Breast epithelium (tissue), 4 donors: ENCODE measurements around the gene SLC1A7. TPM values are rescaled to one million over a fixed set of nuclear protein-coding genes. Genes with fewer than 3 reads are reported as not detected.
A peak's percentile ranks its signal among the peaks of the same experiment; 100 is the strongest.

Source experiments
- DNase-seq, 2 donors: peaks; one replicate each; pipeline ENCODE4 v3.0.0-alpha.2; 2019; ENCODE audit warnings: low spot score in 2 of 2
- H3K27ac ChIP-seq, 2 donors: fragments of 200-600 bp; sonication (generic) in 1 of 2; one replicate each; pipeline ENCODE4 v1.5.1; 2016 to 2019; ENCODE audit warnings: mild to moderate bottlenecking in 1 of 2
- H3K27me3 ChIP-seq, 2 donors: fragments of 200-600 bp; sonication (generic) in 1 of 2; one replicate each; pipeline versions ENCODE4 v1.5.1 to v1.6.0; 2017 to 2019; ENCODE audit warnings: control low read depth in 1 of 2, mild to moderate bottlenecking in 1 of 2
- H3K36me3 ChIP-seq: fragments of 200-600 bp; one replicate; pipeline ENCODE4 v1.5.1; 2019
- H3K4me1 ChIP-seq, 2 donors: fragments of 200-600 bp; sonication (generic); one replicate each; pipeline ENCODE4 v1.5.1; 2016 to 2019; ENCODE audit warnings: control low read depth in 1 of 2
- H3K4me3 ChIP-seq, 3 donors: fragments of 200-600 bp; sonication (generic); 1 replicate in 2 of 3; 2 replicates in 1 of 3; pipeline ENCODE4 v1.5.1; 2016 to 2019; ENCODE audit warnings: mild to moderate bottlenecking in 3 of 3, moderate library complexity in 2 of 3
- H3K9me3 ChIP-seq, 2 donors: fragments of 200-600 bp; sonication (generic) in 1 of 2; one replicate each; pipeline ENCODE4 v1.5.1; 2016 to 2019; ENCODE audit warnings: control low read depth in 1 of 2
- POLR2A ChIP-seq: fragments of 450-650 bp; IDR thresholded peaks from one replicate; pipeline ENCODE4 v1.6.1; 2016; ENCODE audit warnings: antibody characterized with exemption, mild to moderate bottlenecking, moderate library complexity
- POLR2AphosphoS5 ChIP-seq, 3 donors: sonication (generic); formaldehyde crosslinking; IDR thresholded peaks; one replicate each; pipeline ENCODE4 v1.6.1; 2017; ENCODE audit warnings: antibody characterized with exemption in 3 of 3
- intact Hi-C: fragments of 100-400 bp; cut with DNase I; formaldehyde crosslinking; loops from one replicate; pipeline ENCODE4 v1.15.1; 2023; ENCODE audit warnings: low total_unique reads
- total RNA-seq, 3 donors: library from RNA; depleted of rRNA; stranded (reverse); fragments of >200 nt; gene quantifications; one replicate each; pipeline ENCODE4 v1.1.0, GENCODE V29; 2016
- TF ChIP-seq, protein P1 (sequence below), 3 donors: fragments of 450-650 bp; IDR thresholded peaks; one replicate each; pipeline ENCODE4 v1.5.1; 2016 to 2017; ENCODE audit warnings: antibody characterized with exemption in 3 of 3, mild to moderate bottlenecking in 3 of 3, moderate library complexity in 3 of 3

The SLC1A7 gene
- total RNA-seq, 3 donors from 2014 or later: 0.16 TPM; not detected in 2

- no peak for DNase-seq
- TF ChIP-seq POLR2AphosphoS5 (IDR thresholded peaks at IDR 0.05) (no peak), POLR2A (no peak)
- TF ChIP-seq, protein P1, sequence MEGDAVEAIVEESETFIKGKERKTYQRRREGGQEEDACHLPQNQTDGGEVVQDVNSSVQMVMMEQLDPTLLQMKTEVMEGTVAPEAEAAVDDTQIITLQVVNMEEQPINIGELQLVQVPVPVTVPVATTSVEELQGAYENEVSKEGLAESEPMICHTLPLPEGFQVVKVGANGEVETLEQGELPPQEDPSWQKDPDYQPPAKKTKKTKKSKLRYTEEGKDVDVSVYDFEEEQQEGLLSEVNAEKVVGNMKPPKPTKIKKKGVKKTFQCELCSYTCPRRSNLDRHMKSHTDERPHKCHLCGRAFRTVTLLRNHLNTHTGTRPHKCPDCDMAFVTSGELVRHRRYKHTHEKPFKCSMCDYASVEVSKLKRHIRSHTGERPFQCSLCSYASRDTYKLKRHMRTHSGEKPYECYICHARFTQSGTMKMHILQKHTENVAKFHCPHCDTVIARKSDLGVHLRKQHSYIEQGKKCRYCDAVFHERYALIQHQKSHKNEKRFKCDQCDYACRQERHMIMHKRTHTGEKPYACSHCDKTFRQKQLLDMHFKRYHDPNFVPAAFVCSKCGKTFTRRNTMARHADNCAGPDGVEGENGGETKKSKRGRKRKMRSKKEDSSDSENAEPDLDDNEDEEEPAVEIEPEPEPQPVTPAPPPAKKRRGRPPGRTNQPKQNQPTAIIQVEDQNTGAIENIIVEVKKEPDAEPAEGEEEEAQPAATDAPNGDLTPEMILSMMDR (IDR thresholded peaks at IDR 0.05): no peak
- Histone ChIP-seq H3K27me3 (no peaks in the 10 kb centered on the region), H3K9me3 (no peaks in the 10 kb centered on the region), H3K4me1 (no peaks in the 10 kb centered on the region), H3K36me3 (no peaks in the 10 kb centered on the region), H3K4me3 (no peak overlapping the region), H3K27ac (no peak overlapping the region)
- intact Hi-C loops: no loop called here
These were observed 33.5 kb downstream of the SLC1A7 start for GRCh38 chr1:53108646-53109580.

GRCh38 chr1:53107570-53108322, 34.7 kb downstream of the SLC1A7 start:
- intact Hi-C loops: no loop called here
- TF ChIP-seq, protein P1 (IDR thresholded peaks at IDR 0.05): no peak
- TF ChIP-seq POLR2AphosphoS5 (IDR thresholded peaks at IDR 0.05): peak in 1 of 3 donors; percentile 29
- Histone ChIP-seq H3K4me1 (no peaks in the 10 kb centered on the region), H3K9me3 (no peaks in the 10 kb centered on the region), H3K4me3 (no peak overlapping the region), H3K27ac (no peak overlapping the region), H3K27me3 (no peaks in the 10 kb centered on the region), H3K36me3 (no peaks in the 10 kb centered on the region)
- peak in 1 of 2 donors; percentile 30 for DNase-seq

DNA sequence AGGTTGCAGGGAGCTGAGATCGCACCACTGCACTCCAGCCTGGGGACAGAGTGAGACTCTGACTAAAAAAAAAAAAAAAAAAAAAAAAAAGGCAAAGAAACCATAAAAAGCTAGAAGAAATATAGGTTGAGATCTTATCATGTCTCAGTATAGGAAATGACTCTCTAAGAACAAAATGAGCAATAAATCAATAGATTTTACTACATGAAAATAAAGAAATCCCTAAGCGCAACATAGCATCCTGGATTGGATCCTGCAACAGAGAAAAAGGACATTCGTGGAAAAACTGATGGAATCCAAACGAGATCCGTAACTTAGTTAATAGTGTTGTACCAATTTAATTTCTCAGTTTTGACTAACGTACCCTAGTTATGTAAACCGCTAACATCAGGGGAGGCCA, 35.3 kb downstream of the SLC1A7 start:
- Histone ChIP-seq H3K4me1 (no peaks in the 10 kb centered on the region), H3K27ac (no peak overlapping the region), H3K36me3 (no peaks in the 10 kb centered on the region), H3K4me3 (no peak overlapping the region), H3K9me3 (no peaks in the 10 kb centered on the region), H3K27me3 (no peaks in the 10 kb centered on the region)
- TF ChIP-seq POLR2AphosphoS5 (IDR thresholded peaks at IDR 0.05) (no peak), POLR2A (no peak)
- TF ChIP-seq, protein P1 (IDR thresholded peaks at IDR 0.05): no peak
- no peak for DNase-seq
- intact Hi-C loops: no loop called here

- DNase-seq: no peak
- Histone ChIP-seq H3K9me3 (no peaks in the 10 kb centered on the region), H3K4me3 (no peak overlapping the region), H3K4me1 (no peaks in the 10 kb centered on the region), H3K27me3 (no peaks in the 10 kb centered on the region), H3K27ac (no peak overlapping the region), H3K36me3 (no peaks in the 10 kb centered on the region)
- no peak for TF ChIP-seq POLR2A
- TF ChIP-seq, protein P1 (IDR thresholded peaks at IDR 0.05): no peak
- no peak for TF ChIP-seq POLR2AphosphoS5 (IDR thresholded peaks at IDR 0.05)
- intact Hi-C loops: no loop called here
These were observed 38.0 kb downstream of the SLC1A7 start for GRCh38 chr1:53104289-53104913.
